HG03139 (cell line): Measurements from ENCODE around the gene SCGB1C1.

Experiments
- ATAC-seq: cut with Tn5 transposase; IDR thresholded peaks from one replicate; pipeline ENCODE4 v1.9.1; 2021; ENCODE audit not compliant: unreplicated experiment

SCGB1C1 gene

GRCh38 chr11:240315-240714, 47.4 kb downstream of the SCGB1C1 start:
- no peak for ATAC-seq

DNA sequence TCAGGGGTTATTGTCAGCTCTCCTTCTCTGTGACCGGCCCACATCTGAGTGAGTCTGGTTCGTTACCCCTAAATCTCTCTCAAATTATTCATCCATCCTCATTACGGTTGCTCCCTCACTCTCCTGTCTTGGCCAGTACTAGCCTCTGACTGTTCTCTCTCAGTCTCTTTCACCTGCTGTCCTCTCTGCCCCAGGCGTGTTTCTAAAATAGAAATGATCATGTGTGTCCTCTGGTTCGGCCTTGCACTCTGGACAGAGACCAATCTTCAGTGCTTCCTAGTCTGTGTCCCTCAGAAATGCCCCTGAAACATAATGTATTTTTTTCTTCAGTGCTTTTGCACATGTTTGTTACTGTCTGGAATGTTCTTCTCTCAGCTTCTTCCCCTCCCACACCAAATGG, 48.8 kb downstream of the SCGB1C1 start:
- no peak for ATAC-seq
